GM23338 (cell line): Measurements from ENCODE around the gene TRPV5. TPM values are rescaled to one million over a fixed set of nuclear protein-coding genes. Genes with fewer than 3 reads are reported as not detected.

ENCODE experiments used
- ATAC-seq: fragments of 200-7000 bp; cut with Tn5 transposase; 3 replicates; pipeline ENCODE4 v1.9.1; 2020
- DNase-seq: peaks from one replicate; pipeline ENCODE4 v3.0.0-alpha.2; 2015; ENCODE audit warnings: low spot score
- H2AFZ ChIP-seq: fragments of 200-600 bp; sonication (generic); 2 replicates; pipeline ENCODE4 v1.8.0; 2016; ENCODE audit warnings: antibody characterized with exemption, mild to moderate bottlenecking, moderate library complexity
- H3F3A ChIP-seq: fragments of 200-600 bp; sonication (generic); replicated peaks from 2 replicates; pipeline ENCODE4 v1.8.0; 2017; ENCODE audit warnings: antibody characterized with exemption, mixed run types, low read depth
- H3K27ac ChIP-seq: fragments of 200-600 bp; sonication (generic); 2 replicates; pipeline ENCODE4 v1.6.1; 2016; ENCODE audit warnings: low read depth
- H3K27me3 ChIP-seq: fragments of 200-600 bp; sonication (generic); 2 replicates; pipeline ENCODE4 v1.8.0; 2016; ENCODE audit warnings: mild to moderate bottlenecking, mixed run types, moderate library complexity; ENCODE audit not compliant: insufficient read depth
- H3K36me3 ChIP-seq: fragments of 200-600 bp; sonication (generic); 2 replicates; pipeline ENCODE4 v1.8.0; 2016; ENCODE audit warnings: mild to moderate bottlenecking; ENCODE audit not compliant: insufficient read depth
- H3K4me1 ChIP-seq: fragments of 200-600 bp; sonication (generic); 2 replicates; pipeline ENCODE4 v1.8.0; 2016; ENCODE audit warnings: mild to moderate bottlenecking, moderate library complexity; ENCODE audit not compliant: insufficient read depth
- H3K4me2 ChIP-seq: fragments of 200-600 bp; sonication (generic); 2 replicates; pipeline ENCODE4 v1.7.1; 2017; ENCODE audit warnings: mixed run types
- H3K4me3 ChIP-seq: fragments of 200-600 bp; sonication (generic); 2 replicates; pipeline ENCODE4 v1.6.1; 2016; ENCODE audit warnings: mixed run types
- H3K79me2 ChIP-seq: fragments of 200-600 bp; sonication (generic); replicated peaks from 2 replicates; pipeline ENCODE4 v1.8.0; 2017; ENCODE audit warnings: mild to moderate bottlenecking; ENCODE audit not compliant: insufficient read depth
- H3K9me2 ChIP-seq: fragments of 200-600 bp; sonication (generic); 2 replicates; pipeline ENCODE4 v1.8.0; 2017; ENCODE audit not compliant: insufficient read depth
- H4K20me1 ChIP-seq: fragments of 200-600 bp; sonication (generic); replicated peaks from 2 replicates; pipeline ENCODE4 v1.8.0; 2017; ENCODE audit warnings: mild to moderate bottlenecking; ENCODE audit not compliant: insufficient read depth
- H3K27ac Mint-ChIP-seq: 2 replicates; pipeline ENCODE4 v1.8.0; 2020; ENCODE audit warnings: inconsistent platforms, mild to moderate bottlenecking, moderate library complexity, mixed read lengths
- H3K27me3 Mint-ChIP-seq: 3 replicates; pipeline ENCODE4 v1.8.0; 2022; ENCODE audit warnings: low read depth, mild to moderate bottlenecking, moderate library complexity, mixed read lengths, inconsistent platforms; ENCODE audit not compliant: insufficient read depth, poor library complexity
- H3K36me3 Mint-ChIP-seq: 3 replicates; pipeline ENCODE4 v1.8.0; 2021; ENCODE audit warnings: low read depth, mild to moderate bottlenecking, inconsistent platforms, moderate library complexity, mixed read lengths
- H3K4me1 Mint-ChIP-seq: 3 replicates; pipeline ENCODE4 v1.8.0; 2020; ENCODE audit warnings: mild to moderate bottlenecking, inconsistent platforms, mixed read lengths
- H3K4me3 Mint-ChIP-seq: 3 replicates; pipeline ENCODE4 v1.8.0; 2021; ENCODE audit warnings: moderate library complexity, mild to moderate bottlenecking, inconsistent platforms, mixed read lengths
- H3K9me3 Mint-ChIP-seq: 3 replicates; pipeline ENCODE4 v1.8.0; 2020; ENCODE audit warnings: moderate library complexity, mild to moderate bottlenecking, inconsistent platforms, mixed read lengths
- CREB1 ChIP-seq: fragments of 250-450 bp; sonication (Bioruptor Pico); IDR thresholded peaks from 2 replicates; pipeline ENCODE4 v1.5.0; 2020; ENCODE audit warnings: low read depth, mild to moderate bottlenecking, moderate library complexity
- EZH2 ChIP-seq: fragments of 200-600 bp; sonication (generic); IDR thresholded peaks from one replicate; pipeline ENCODE4 v1.8.0; 2017; ENCODE audit warnings: antibody characterized with exemption, mild to moderate bottlenecking, low read depth; ENCODE audit not compliant: unreplicated experiment
- EZH2phosphoT487 ChIP-seq: fragments of 200-600 bp; sonication (generic); IDR thresholded peaks from one replicate; pipeline ENCODE4 v1.8.1; 2018; ENCODE audit warnings: antibody characterized with exemption; ENCODE audit not compliant: unreplicated experiment
- JUNB ChIP-seq: IDR thresholded peaks from one replicate; pipeline ENCODE4 v1.6.1; 2016; ENCODE audit warnings: antibody characterized with exemption; ENCODE audit not compliant: unreplicated experiment
- NANOG ChIP-seq: IDR thresholded peaks from 2 replicates; pipeline ENCODE4 v1.6.1; 2016; ENCODE audit warnings: antibody characterized with exemption, borderline replicate concordance
- STAT1 ChIP-seq: IDR thresholded peaks from one replicate; pipeline ENCODE4 v1.6.1; 2016; ENCODE audit warnings: antibody characterized with exemption; ENCODE audit not compliant: unreplicated experiment
- ZNF114 ChIP-seq: fragments of 250-450 bp; sonication (Bioruptor Pico); IDR thresholded peaks from 2 replicates; pipeline ENCODE4 v1.5.0; 2020; ENCODE audit warnings: mild to moderate bottlenecking, moderate library complexity
- polyA plus RNA-seq: library from polyadenylated mRNA; unstranded; fragments of >200 nt; fragmentation: Nextera tagmentation; extraction: Ambion mirVana; gene quantifications from 2 replicates; pipeline ENCODE4 v1.2.1, GENCODE V29; 2016
- total RNA-seq: library from RNA; depleted of rRNA; stranded (reverse); fragments of >200 nt; shearing (Covaris generic); gene quantifications from 2 replicates; pipeline ENCODE4 v1.2.3, GENCODE V29; 2014
- TF ChIP-seq, protein P1 (sequence below): fragments of 250-450 bp; sonication (Bioruptor Pico); IDR thresholded peaks from 2 replicates; pipeline ENCODE4 v1.5.0; 2020; ENCODE audit warnings: mild to moderate bottlenecking, moderate library complexity
- TF ChIP-seq, protein P2 (sequence below), 2 experiments: fragments of 200-600 bp in 1 of 2; sonication (generic) in 1 of 2; conservative IDR thresholded peaks; 2 replicates each; pipeline versions ENCODE4 v1.5.1 to v1.6.1; 2016 to 2017; ENCODE audit warnings: antibody characterized with exemption in 2 of 2, low read depth in 2 of 2, mild to moderate bottlenecking in 2 of 2, moderate library complexity in 1 of 2
- TF ChIP-seq, protein P3 (sequence below): IDR thresholded peaks from one replicate; pipeline ENCODE4 v1.6.1; 2018; ENCODE audit warnings: antibody characterized with exemption; ENCODE audit not compliant: unreplicated experiment
- TF ChIP-seq, protein P4 (sequence below): IDR thresholded peaks from 2 replicates; pipeline ENCODE4 v1.6.1; 2016; ENCODE audit warnings: antibody characterized with exemption

TRPV5 gene
- total and polyA plus RNA-seq, 2 experiments from 2014 or later, result not detected

DNA sequence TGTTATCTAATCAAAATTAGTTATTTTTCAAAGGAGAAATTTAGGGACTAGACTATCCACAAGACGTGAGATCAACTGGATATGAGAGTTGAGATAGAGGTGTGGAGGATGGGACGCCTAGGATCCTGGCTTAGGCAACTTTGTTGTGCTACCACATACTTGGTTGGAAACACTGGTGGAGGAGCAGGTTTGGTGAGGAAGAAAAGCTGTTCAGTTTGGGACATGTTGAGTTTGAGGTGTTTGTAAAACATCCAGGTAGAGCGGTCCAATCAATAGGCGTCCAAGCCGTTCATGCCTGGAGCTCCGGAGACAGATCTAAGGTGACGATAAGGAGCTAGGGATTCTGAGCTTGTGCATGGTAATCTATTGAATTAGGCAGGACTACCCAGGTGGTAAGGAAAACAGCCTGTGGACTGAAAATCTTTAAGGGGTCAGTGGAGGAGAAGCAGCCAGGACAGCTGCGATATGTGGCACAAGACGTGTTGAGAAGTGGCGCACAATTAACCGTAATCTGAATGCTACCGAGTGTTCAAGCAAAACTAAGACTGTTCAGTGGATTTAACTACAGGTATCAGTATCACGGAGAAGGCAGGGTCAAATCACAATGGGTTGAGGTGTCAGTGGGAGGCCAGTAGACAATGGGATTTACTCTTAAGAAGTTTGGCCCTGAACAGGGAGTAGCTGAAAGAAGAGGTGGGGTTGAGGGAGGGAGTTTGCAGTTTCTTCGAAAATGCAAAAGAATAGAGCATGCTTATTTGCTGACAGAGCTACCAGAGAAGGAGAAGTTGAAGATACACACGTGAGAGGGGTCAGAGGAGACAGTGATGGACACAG is 31.9 kb downstream of the TRPV5 start:
- Mint-ChIP-seq H3K4me1 (peaks cover 9% of the 10 kb centered on the region), H3K27ac (no peak overlapping the region), H3K36me3 (peaks cover 5% of the 10 kb centered on the region; the same call in 2 of the 3 replicates), H3K4me3 (no peak overlapping the region), H3K9me3 (peaks cover 28% of the 10 kb centered on the region), H3K27me3 (peaks cover 4% of the 10 kb centered on the region)
- Histone ChIP-seq H3K36me3 (0 out of 2 replicates have a peak, but pooled peaks cover 15% of the 10 kb centered on the region), H3K9me2 (no peaks in the 10 kb centered on the region), H3K4me3 (no peak overlapping the region), H2AFZ (no peak overlapping the region; the same call in 1 of the 2 replicates), H3K4me2 (no peak overlapping the region), H3K79me2 (no peaks in the 10 kb centered on the region), H3K4me1 (no peaks in the 10 kb centered on the region), H4K20me1 (no peaks in the 10 kb centered on the region), H3F3A (no peaks in the 10 kb centered on the region), H3K27ac (no peak overlapping the region), H3K27me3 (no peaks in the 10 kb centered on the region)
- DNase-seq, result no peak
- TF ChIP-seq STAT1 (no peak), NANOG (no peak), JUNB (no peak), EZH2phosphoT487 (no peak), CREB1 (CRISPR knock-in tag) (no peak), EZH2 (no peak), ZNF114 (no peak)
- TF ChIP-seq, protein P1, sequence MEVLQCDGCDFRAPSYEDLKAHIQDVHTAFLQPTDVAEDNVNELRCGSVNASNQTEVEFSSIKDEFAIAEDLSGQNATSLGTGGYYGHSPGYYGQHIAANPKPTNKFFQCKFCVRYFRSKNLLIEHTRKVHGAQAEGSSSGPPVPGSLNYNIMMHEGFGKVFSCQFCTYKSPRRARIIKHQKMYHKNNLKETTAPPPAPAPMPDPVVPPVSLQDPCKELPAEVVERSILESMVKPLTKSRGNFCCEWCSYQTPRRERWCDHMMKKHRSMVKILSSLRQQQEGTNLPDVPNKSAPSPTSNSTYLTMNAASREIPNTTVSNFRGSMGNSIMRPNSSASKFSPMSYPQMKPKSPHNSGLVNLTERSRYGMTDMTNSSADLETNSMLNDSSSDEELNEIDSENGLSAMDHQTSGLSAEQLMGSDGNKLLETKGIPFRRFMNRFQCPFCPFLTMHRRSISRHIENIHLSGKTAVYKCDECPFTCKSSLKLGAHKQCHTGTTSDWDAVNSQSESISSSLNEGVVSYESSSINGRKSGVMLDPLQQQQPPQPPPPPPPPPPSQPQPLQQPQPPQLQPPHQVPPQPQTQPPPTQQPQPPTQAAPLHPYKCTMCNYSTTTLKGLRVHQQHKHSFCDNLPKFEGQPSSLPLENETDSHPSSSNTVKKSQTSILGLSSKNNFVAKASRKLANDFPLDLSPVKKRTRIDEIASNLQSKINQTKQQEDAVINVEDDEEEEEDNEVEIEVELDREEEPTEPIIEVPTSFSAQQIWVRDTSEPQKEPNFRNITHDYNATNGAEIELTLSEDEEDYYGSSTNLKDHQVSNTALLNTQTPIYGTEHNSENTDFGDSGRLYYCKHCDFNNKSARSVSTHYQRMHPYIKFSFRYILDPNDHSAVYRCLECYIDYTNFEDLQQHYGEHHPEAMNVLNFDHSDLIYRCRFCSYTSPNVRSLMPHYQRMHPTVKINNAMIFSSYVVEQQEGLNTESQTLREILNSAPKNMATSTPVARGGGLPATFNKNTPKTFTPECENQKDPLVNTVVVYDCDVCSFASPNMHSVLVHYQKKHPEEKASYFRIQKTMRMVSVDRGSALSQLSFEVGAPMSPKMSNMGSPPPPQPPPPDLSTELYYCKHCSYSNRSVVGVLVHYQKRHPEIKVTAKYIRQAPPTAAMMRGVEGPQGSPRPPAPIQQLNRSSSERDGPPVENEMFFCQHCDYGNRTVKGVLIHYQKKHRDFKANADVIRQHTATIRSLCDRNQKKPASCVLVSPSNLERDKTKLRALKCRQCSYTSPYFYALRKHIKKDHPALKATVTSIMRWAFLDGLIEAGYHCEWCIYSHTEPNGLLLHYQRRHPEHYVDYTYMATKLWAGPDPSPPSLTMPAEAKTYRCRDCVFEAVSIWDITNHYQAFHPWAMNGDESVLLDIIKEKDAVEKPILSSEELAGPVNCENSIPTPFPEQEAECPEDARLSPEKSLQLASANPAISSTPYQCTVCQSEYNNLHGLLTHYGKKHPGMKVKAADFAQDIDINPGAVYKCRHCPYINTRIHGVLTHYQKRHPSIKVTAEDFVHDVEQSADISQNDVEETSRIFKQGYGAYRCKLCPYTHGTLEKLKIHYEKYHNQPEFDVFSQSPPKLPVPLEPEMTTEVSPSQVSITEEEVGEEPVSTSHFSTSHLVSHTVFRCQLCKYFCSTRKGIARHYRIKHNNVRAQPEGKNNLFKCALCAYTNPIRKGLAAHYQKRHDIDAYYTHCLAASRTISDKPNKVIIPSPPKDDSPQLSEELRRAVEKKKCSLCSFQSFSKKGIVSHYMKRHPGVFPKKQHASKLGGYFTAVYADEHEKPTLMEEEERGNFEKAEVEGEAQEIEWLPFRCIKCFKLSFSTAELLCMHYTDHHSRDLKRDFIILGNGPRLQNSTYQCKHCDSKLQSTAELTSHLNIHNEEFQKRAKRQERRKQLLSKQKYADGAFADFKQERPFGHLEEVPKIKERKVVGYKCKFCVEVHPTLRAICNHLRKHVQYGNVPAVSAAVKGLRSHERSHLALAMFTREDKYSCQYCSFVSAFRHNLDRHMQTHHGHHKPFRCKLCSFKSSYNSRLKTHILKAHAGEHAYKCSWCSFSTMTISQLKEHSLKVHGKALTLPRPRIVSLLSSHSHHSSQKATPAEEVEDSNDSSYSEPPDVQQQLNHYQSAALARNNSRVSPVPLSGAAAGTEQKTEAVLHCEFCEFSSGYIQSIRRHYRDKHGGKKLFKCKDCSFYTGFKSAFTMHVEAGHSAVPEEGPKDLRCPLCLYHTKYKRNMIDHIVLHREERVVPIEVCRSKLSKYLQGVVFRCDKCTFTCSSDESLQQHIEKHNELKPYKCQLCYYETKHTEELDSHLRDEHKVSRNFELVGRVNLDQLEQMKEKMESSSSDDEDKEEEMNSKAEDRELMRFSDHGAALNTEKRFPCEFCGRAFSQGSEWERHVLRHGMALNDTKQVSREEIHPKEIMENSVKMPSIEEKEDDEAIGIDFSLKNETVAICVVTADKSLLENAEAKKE (CRISPR knock-in tag), result no peak
- TF ChIP-seq, protein P2, sequence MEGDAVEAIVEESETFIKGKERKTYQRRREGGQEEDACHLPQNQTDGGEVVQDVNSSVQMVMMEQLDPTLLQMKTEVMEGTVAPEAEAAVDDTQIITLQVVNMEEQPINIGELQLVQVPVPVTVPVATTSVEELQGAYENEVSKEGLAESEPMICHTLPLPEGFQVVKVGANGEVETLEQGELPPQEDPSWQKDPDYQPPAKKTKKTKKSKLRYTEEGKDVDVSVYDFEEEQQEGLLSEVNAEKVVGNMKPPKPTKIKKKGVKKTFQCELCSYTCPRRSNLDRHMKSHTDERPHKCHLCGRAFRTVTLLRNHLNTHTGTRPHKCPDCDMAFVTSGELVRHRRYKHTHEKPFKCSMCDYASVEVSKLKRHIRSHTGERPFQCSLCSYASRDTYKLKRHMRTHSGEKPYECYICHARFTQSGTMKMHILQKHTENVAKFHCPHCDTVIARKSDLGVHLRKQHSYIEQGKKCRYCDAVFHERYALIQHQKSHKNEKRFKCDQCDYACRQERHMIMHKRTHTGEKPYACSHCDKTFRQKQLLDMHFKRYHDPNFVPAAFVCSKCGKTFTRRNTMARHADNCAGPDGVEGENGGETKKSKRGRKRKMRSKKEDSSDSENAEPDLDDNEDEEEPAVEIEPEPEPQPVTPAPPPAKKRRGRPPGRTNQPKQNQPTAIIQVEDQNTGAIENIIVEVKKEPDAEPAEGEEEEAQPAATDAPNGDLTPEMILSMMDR (conservative IDR thresholded peaks at IDR 0.05; ENCODE audit: low read depth in 2 of 2), result no peak
- TF ChIP-seq, protein P3, sequence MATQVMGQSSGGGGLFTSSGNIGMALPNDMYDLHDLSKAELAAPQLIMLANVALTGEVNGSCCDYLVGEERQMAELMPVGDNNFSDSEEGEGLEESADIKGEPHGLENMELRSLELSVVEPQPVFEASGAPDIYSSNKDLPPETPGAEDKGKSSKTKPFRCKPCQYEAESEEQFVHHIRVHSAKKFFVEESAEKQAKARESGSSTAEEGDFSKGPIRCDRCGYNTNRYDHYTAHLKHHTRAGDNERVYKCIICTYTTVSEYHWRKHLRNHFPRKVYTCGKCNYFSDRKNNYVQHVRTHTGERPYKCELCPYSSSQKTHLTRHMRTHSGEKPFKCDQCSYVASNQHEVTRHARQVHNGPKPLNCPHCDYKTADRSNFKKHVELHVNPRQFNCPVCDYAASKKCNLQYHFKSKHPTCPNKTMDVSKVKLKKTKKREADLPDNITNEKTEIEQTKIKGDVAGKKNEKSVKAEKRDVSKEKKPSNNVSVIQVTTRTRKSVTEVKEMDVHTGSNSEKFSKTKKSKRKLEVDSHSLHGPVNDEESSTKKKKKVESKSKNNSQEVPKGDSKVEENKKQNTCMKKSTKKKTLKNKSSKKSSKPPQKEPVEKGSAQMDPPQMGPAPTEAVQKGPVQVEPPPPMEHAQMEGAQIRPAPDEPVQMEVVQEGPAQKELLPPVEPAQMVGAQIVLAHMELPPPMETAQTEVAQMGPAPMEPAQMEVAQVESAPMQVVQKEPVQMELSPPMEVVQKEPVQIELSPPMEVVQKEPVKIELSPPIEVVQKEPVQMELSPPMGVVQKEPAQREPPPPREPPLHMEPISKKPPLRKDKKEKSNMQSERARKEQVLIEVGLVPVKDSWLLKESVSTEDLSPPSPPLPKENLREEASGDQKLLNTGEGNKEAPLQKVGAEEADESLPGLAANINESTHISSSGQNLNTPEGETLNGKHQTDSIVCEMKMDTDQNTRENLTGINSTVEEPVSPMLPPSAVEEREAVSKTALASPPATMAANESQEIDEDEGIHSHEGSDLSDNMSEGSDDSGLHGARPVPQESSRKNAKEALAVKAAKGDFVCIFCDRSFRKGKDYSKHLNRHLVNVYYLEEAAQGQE, result no peak
- TF ChIP-seq, protein P4, sequence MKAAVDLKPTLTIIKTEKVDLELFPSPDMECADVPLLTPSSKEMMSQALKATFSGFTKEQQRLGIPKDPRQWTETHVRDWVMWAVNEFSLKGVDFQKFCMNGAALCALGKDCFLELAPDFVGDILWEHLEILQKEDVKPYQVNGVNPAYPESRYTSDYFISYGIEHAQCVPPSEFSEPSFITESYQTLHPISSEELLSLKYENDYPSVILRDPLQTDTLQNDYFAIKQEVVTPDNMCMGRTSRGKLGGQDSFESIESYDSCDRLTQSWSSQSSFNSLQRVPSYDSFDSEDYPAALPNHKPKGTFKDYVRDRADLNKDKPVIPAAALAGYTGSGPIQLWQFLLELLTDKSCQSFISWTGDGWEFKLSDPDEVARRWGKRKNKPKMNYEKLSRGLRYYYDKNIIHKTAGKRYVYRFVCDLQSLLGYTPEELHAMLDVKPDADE, result no peak
- peak; percentile 56 for ATAC-seq
